GM23338 (cell line): ENCODE measurements around the gene CALHM2. TPM values are rescaled to one million over a fixed set of nuclear protein-coding genes. Genes with fewer than 3 reads are reported as not detected.

ENCODE experiments used
- ATAC-seq: fragments of 200-7000 bp; cut with Tn5 transposase; 3 replicates; pipeline ENCODE4 v1.9.1; 2020
- DNase-seq: peaks from one replicate; pipeline ENCODE4 v3.0.0-alpha.2; 2015; ENCODE audit warnings: low spot score
- H2AFZ ChIP-seq: fragments of 200-600 bp; sonication (generic); 2 replicates; pipeline ENCODE4 v1.8.0; 2016; ENCODE audit warnings: antibody characterized with exemption, mild to moderate bottlenecking, moderate library complexity
- H3F3A ChIP-seq: fragments of 200-600 bp; sonication (generic); replicated peaks from 2 replicates; pipeline ENCODE4 v1.8.0; 2017; ENCODE audit warnings: antibody characterized with exemption, mixed run types, low read depth
- H3K27ac ChIP-seq: fragments of 200-600 bp; sonication (generic); 2 replicates; pipeline ENCODE4 v1.6.1; 2016; ENCODE audit warnings: low read depth
- H3K27me3 ChIP-seq: fragments of 200-600 bp; sonication (generic); 2 replicates; pipeline ENCODE4 v1.8.0; 2016; ENCODE audit warnings: mild to moderate bottlenecking, mixed run types, moderate library complexity; ENCODE audit not compliant: insufficient read depth
- H3K36me3 ChIP-seq: fragments of 200-600 bp; sonication (generic); 2 replicates; pipeline ENCODE4 v1.8.0; 2016; ENCODE audit warnings: mild to moderate bottlenecking; ENCODE audit not compliant: insufficient read depth
- H3K4me1 ChIP-seq: fragments of 200-600 bp; sonication (generic); 2 replicates; pipeline ENCODE4 v1.8.0; 2016; ENCODE audit warnings: mild to moderate bottlenecking, moderate library complexity; ENCODE audit not compliant: insufficient read depth
- H3K4me2 ChIP-seq: fragments of 200-600 bp; sonication (generic); 2 replicates; pipeline ENCODE4 v1.7.1; 2017; ENCODE audit warnings: mixed run types
- H3K4me3 ChIP-seq: fragments of 200-600 bp; sonication (generic); 2 replicates; pipeline ENCODE4 v1.6.1; 2016; ENCODE audit warnings: mixed run types
- H3K79me2 ChIP-seq: fragments of 200-600 bp; sonication (generic); replicated peaks from 2 replicates; pipeline ENCODE4 v1.8.0; 2017; ENCODE audit warnings: mild to moderate bottlenecking; ENCODE audit not compliant: insufficient read depth
- H3K9me2 ChIP-seq: fragments of 200-600 bp; sonication (generic); 2 replicates; pipeline ENCODE4 v1.8.0; 2017; ENCODE audit not compliant: insufficient read depth
- H4K20me1 ChIP-seq: fragments of 200-600 bp; sonication (generic); replicated peaks from 2 replicates; pipeline ENCODE4 v1.8.0; 2017; ENCODE audit warnings: mild to moderate bottlenecking; ENCODE audit not compliant: insufficient read depth
- H3K27ac Mint-ChIP-seq: 2 replicates; pipeline ENCODE4 v1.8.0; 2020; ENCODE audit warnings: inconsistent platforms, mild to moderate bottlenecking, moderate library complexity, mixed read lengths
- H3K27me3 Mint-ChIP-seq: 3 replicates; pipeline ENCODE4 v1.8.0; 2022; ENCODE audit warnings: low read depth, mild to moderate bottlenecking, moderate library complexity, mixed read lengths, inconsistent platforms; ENCODE audit not compliant: insufficient read depth, poor library complexity
- H3K36me3 Mint-ChIP-seq: 3 replicates; pipeline ENCODE4 v1.8.0; 2021; ENCODE audit warnings: low read depth, mild to moderate bottlenecking, inconsistent platforms, moderate library complexity, mixed read lengths
- H3K4me1 Mint-ChIP-seq: 3 replicates; pipeline ENCODE4 v1.8.0; 2020; ENCODE audit warnings: mild to moderate bottlenecking, inconsistent platforms, mixed read lengths
- H3K4me3 Mint-ChIP-seq: 3 replicates; pipeline ENCODE4 v1.8.0; 2021; ENCODE audit warnings: moderate library complexity, mild to moderate bottlenecking, inconsistent platforms, mixed read lengths
- H3K9me3 Mint-ChIP-seq: 3 replicates; pipeline ENCODE4 v1.8.0; 2020; ENCODE audit warnings: moderate library complexity, mild to moderate bottlenecking, inconsistent platforms, mixed read lengths
- CREB1 ChIP-seq: fragments of 250-450 bp; sonication (Bioruptor Pico); IDR thresholded peaks from 2 replicates; pipeline ENCODE4 v1.5.0; 2020; ENCODE audit warnings: low read depth, mild to moderate bottlenecking, moderate library complexity
- CTCF ChIP-seq, 2 experiments: fragments of 200-600 bp in 1 of 2; sonication (generic) in 1 of 2; conservative IDR thresholded peaks; 2 replicates each; pipeline versions ENCODE4 v1.5.1 to v1.6.1; 2016 to 2017; ENCODE audit warnings: antibody characterized with exemption in 2 of 2, low read depth in 2 of 2, mild to moderate bottlenecking in 2 of 2, moderate library complexity in 1 of 2
- EZH2 ChIP-seq: fragments of 200-600 bp; sonication (generic); IDR thresholded peaks from one replicate; pipeline ENCODE4 v1.8.0; 2017; ENCODE audit warnings: antibody characterized with exemption, mild to moderate bottlenecking, low read depth; ENCODE audit not compliant: unreplicated experiment
- EZH2phosphoT487 ChIP-seq: fragments of 200-600 bp; sonication (generic); IDR thresholded peaks from one replicate; pipeline ENCODE4 v1.8.1; 2018; ENCODE audit warnings: antibody characterized with exemption; ENCODE audit not compliant: unreplicated experiment
- JUNB ChIP-seq: IDR thresholded peaks from one replicate; pipeline ENCODE4 v1.6.1; 2016; ENCODE audit warnings: antibody characterized with exemption; ENCODE audit not compliant: unreplicated experiment
- NANOG ChIP-seq: IDR thresholded peaks from 2 replicates; pipeline ENCODE4 v1.6.1; 2016; ENCODE audit warnings: antibody characterized with exemption, borderline replicate concordance
- POLR2AphosphoS5 ChIP-seq: IDR thresholded peaks from 2 replicates; pipeline ENCODE4 v1.6.1; 2016; ENCODE audit warnings: antibody characterized with exemption, low read depth
- STAT1 ChIP-seq: IDR thresholded peaks from one replicate; pipeline ENCODE4 v1.6.1; 2016; ENCODE audit warnings: antibody characterized with exemption; ENCODE audit not compliant: unreplicated experiment
- ZNF114 ChIP-seq: fragments of 250-450 bp; sonication (Bioruptor Pico); IDR thresholded peaks from 2 replicates; pipeline ENCODE4 v1.5.0; 2020; ENCODE audit warnings: mild to moderate bottlenecking, moderate library complexity
- ZNF331 ChIP-seq: fragments of 250-450 bp; sonication (Bioruptor Pico); IDR thresholded peaks from 2 replicates; pipeline ENCODE4 v1.5.0; 2020; ENCODE audit warnings: low read depth, mild to moderate bottlenecking, moderate library complexity
- polyA plus RNA-seq: library from polyadenylated mRNA; unstranded; fragments of >200 nt; fragmentation: Nextera tagmentation; extraction: Ambion mirVana; gene quantifications from 2 replicates; pipeline ENCODE4 v1.2.1, GENCODE V29; 2016
- total RNA-seq: library from RNA; depleted of rRNA; stranded (reverse); fragments of >200 nt; shearing (Covaris generic); gene quantifications from 2 replicates; pipeline ENCODE4 v1.2.3, GENCODE V29; 2014
- TF ChIP-seq, protein P1 (sequence below): IDR thresholded peaks from 2 replicates; pipeline ENCODE4 v1.6.1; 2016; ENCODE audit warnings: antibody characterized with exemption
- TF ChIP-seq, protein P2 (sequence below): IDR thresholded peaks from one replicate; pipeline ENCODE4 v1.6.1; 2018; ENCODE audit warnings: antibody characterized with exemption; ENCODE audit not compliant: unreplicated experiment
- TF ChIP-seq, protein P3 (sequence below): fragments of 250-450 bp; sonication (Bioruptor Pico); IDR thresholded peaks from 2 replicates; pipeline ENCODE4 v1.5.0; 2020; ENCODE audit warnings: mild to moderate bottlenecking, moderate library complexity

CALHM2 gene
- total and polyA plus RNA-seq, 2 experiments from 2014 or later = 2.1 to 2.2 TPM

DNA sequence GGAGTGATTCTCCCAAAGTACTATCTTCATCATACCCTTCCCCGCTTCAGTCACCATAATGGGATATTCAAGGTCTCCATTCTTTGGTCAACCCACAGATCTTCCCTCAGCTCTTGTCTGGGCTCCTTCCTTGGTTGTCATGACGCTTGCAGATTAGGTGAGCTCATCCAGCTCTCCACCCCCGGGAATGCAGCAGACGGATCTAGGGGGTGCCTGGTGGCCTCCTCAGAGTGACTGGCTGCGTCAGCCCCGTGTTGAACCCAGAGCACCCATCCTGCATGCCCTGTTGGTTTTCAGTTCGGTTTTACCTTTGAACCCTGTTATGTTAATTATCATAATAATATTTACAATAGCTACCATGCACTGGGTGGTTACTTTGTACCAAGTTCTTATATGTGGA is 47.7 kb upstream of the CALHM2 start:
- Mint-ChIP-seq H3K9me3 (no peaks in the 10 kb centered on the region; the same call in 2 of the 3 replicates), H3K4me1 (peaks cover 4% of the 10 kb centered on the region; the same call in 2 of the 3 replicates), H3K4me3 (no peak overlapping the region), H3K27ac (no peak overlapping the region), H3K36me3 (no peaks in the 10 kb centered on the region), H3K27me3 (peaks cover 10% of the 10 kb centered on the region)
- ATAC-seq (peak; percentile 63), DNase-seq (no peak)
- no peak overlapping the region for H3K4me3 ChIP-seq
- no peaks in the 10 kb centered on the region for H4K20me1 ChIP-seq
- no peak overlapping the region for H3K4me2 ChIP-seq
- H3K27ac ChIP-seq = no peak overlapping the region
- TF ChIP-seq CTCF (conservative IDR thresholded peaks at IDR 0.05; ENCODE audit: low read depth in 2 of 2) (no peak), STAT1 (no peak), NANOG (no peak), CREB1 (CRISPR knock-in tag) (no peak), ZNF331 (CRISPR knock-in tag) (no peak), EZH2phosphoT487 (no peak), EZH2 (no peak), JUNB (no peak), POLR2AphosphoS5 (no peak), ZNF114 (CRISPR knock-in tag) (no peak)
- TF ChIP-seq, protein P1, sequence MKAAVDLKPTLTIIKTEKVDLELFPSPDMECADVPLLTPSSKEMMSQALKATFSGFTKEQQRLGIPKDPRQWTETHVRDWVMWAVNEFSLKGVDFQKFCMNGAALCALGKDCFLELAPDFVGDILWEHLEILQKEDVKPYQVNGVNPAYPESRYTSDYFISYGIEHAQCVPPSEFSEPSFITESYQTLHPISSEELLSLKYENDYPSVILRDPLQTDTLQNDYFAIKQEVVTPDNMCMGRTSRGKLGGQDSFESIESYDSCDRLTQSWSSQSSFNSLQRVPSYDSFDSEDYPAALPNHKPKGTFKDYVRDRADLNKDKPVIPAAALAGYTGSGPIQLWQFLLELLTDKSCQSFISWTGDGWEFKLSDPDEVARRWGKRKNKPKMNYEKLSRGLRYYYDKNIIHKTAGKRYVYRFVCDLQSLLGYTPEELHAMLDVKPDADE = no peak
- TF ChIP-seq, protein P2, sequence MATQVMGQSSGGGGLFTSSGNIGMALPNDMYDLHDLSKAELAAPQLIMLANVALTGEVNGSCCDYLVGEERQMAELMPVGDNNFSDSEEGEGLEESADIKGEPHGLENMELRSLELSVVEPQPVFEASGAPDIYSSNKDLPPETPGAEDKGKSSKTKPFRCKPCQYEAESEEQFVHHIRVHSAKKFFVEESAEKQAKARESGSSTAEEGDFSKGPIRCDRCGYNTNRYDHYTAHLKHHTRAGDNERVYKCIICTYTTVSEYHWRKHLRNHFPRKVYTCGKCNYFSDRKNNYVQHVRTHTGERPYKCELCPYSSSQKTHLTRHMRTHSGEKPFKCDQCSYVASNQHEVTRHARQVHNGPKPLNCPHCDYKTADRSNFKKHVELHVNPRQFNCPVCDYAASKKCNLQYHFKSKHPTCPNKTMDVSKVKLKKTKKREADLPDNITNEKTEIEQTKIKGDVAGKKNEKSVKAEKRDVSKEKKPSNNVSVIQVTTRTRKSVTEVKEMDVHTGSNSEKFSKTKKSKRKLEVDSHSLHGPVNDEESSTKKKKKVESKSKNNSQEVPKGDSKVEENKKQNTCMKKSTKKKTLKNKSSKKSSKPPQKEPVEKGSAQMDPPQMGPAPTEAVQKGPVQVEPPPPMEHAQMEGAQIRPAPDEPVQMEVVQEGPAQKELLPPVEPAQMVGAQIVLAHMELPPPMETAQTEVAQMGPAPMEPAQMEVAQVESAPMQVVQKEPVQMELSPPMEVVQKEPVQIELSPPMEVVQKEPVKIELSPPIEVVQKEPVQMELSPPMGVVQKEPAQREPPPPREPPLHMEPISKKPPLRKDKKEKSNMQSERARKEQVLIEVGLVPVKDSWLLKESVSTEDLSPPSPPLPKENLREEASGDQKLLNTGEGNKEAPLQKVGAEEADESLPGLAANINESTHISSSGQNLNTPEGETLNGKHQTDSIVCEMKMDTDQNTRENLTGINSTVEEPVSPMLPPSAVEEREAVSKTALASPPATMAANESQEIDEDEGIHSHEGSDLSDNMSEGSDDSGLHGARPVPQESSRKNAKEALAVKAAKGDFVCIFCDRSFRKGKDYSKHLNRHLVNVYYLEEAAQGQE = no peak
- TF ChIP-seq, protein P3, sequence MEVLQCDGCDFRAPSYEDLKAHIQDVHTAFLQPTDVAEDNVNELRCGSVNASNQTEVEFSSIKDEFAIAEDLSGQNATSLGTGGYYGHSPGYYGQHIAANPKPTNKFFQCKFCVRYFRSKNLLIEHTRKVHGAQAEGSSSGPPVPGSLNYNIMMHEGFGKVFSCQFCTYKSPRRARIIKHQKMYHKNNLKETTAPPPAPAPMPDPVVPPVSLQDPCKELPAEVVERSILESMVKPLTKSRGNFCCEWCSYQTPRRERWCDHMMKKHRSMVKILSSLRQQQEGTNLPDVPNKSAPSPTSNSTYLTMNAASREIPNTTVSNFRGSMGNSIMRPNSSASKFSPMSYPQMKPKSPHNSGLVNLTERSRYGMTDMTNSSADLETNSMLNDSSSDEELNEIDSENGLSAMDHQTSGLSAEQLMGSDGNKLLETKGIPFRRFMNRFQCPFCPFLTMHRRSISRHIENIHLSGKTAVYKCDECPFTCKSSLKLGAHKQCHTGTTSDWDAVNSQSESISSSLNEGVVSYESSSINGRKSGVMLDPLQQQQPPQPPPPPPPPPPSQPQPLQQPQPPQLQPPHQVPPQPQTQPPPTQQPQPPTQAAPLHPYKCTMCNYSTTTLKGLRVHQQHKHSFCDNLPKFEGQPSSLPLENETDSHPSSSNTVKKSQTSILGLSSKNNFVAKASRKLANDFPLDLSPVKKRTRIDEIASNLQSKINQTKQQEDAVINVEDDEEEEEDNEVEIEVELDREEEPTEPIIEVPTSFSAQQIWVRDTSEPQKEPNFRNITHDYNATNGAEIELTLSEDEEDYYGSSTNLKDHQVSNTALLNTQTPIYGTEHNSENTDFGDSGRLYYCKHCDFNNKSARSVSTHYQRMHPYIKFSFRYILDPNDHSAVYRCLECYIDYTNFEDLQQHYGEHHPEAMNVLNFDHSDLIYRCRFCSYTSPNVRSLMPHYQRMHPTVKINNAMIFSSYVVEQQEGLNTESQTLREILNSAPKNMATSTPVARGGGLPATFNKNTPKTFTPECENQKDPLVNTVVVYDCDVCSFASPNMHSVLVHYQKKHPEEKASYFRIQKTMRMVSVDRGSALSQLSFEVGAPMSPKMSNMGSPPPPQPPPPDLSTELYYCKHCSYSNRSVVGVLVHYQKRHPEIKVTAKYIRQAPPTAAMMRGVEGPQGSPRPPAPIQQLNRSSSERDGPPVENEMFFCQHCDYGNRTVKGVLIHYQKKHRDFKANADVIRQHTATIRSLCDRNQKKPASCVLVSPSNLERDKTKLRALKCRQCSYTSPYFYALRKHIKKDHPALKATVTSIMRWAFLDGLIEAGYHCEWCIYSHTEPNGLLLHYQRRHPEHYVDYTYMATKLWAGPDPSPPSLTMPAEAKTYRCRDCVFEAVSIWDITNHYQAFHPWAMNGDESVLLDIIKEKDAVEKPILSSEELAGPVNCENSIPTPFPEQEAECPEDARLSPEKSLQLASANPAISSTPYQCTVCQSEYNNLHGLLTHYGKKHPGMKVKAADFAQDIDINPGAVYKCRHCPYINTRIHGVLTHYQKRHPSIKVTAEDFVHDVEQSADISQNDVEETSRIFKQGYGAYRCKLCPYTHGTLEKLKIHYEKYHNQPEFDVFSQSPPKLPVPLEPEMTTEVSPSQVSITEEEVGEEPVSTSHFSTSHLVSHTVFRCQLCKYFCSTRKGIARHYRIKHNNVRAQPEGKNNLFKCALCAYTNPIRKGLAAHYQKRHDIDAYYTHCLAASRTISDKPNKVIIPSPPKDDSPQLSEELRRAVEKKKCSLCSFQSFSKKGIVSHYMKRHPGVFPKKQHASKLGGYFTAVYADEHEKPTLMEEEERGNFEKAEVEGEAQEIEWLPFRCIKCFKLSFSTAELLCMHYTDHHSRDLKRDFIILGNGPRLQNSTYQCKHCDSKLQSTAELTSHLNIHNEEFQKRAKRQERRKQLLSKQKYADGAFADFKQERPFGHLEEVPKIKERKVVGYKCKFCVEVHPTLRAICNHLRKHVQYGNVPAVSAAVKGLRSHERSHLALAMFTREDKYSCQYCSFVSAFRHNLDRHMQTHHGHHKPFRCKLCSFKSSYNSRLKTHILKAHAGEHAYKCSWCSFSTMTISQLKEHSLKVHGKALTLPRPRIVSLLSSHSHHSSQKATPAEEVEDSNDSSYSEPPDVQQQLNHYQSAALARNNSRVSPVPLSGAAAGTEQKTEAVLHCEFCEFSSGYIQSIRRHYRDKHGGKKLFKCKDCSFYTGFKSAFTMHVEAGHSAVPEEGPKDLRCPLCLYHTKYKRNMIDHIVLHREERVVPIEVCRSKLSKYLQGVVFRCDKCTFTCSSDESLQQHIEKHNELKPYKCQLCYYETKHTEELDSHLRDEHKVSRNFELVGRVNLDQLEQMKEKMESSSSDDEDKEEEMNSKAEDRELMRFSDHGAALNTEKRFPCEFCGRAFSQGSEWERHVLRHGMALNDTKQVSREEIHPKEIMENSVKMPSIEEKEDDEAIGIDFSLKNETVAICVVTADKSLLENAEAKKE (CRISPR knock-in tag) = no peak
- H3F3A ChIP-seq = no peaks in the 10 kb centered on the region; the same call in 1 of the 2 replicates
- no peaks in the 10 kb centered on the region for H3K36me3 ChIP-seq
- H3K27me3 ChIP-seq = peaks cover 26% of the 10 kb centered on the region
- H3K4me1 ChIP-seq = no peaks in the 10 kb centered on the region
- H3K79me2 ChIP-seq = no peaks in the 10 kb centered on the region
- no peak overlapping the region for H2AFZ ChIP-seq
- no peaks in the 10 kb centered on the region for H3K9me2 ChIP-seq
